ENCODE results near the gene TMEM82.

TMEM82 gene

DNA sequence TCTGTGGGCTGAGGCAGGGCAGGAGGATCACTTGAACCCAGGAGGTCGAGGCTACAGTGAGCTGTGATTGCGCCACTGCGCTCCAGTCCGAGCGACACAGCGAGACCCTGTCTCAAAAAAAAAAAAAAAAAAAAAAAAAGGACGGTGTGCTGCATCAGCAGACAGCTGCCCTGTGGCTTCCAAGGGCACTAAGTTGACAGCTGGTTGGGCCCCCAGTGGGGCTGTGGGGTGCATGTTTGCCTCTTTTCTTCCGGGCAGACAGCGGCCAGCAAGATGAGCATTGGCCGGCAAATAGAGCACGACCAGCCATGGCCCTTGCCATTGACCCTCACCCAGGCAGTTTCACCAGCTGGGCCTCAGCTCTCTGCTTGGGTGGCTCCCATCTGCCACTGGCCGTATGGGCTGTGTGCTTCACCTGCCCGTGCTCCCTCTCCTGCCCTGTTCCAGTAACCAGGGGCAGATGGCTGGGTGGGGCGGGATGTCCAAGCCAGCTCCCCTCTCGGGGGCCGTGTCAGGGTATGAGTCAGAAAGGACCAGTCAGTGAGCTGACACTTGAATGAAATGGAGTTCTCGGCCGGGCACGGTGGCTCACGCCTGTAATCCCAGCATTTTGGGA is 18.6 kb upstream of the TMEM82 start:
- Histone ChIP-seq H3K36me3 (ENCODE audit: insufficient read depth, low read depth, low read length) (peaks cover 60% of the 10 kb centered on the region), H3K4me1 (ENCODE audit: insufficient read depth, low read length) (no peaks in the 10 kb centered on the region), H3K9me3 (ENCODE audit: insufficient read depth, low read depth, low read length) (no peaks in the 10 kb centered on the region), H3K4me3 (ENCODE audit: low read length) (no peak overlapping the region), H3K9ac (ENCODE audit: low read depth, low read length) (no peak overlapping the region), H3K27ac (ENCODE audit: low read length) (no peak overlapping the region), H3K27me3 (ENCODE audit: insufficient read depth, low read length) (no peaks in the 10 kb centered on the region)

- Histone ChIP-seq H3K4me1 (ENCODE audit: insufficient read depth, low read length) (no peaks in the 10 kb centered on the region), H3K4me3 (ENCODE audit: low read length) (no peak overlapping the region), H3K27me3 (ENCODE audit: insufficient read depth, low read length) (no peaks in the 10 kb centered on the region), H3K9ac (ENCODE audit: low read depth, low read length) (no peak overlapping the region), H3K9me3 (ENCODE audit: insufficient read depth, low read depth, low read length) (no peaks in the 10 kb centered on the region), H3K36me3 (ENCODE audit: insufficient read depth, low read depth, low read length) (peaks cover 49% of the 10 kb centered on the region), H3K27ac (ENCODE audit: low read length) (no peak overlapping the region)
These were observed 17.1 kb upstream of the TMEM82 start for GRCh38 chr1:15724949-15725880.

GRCh38 chr1:15726508-15726907 is 15.8 kb upstream of the TMEM82 start:
- no peak overlapping the region for H3K27ac ChIP-seq (ENCODE audit: low read length)
- no peak overlapping the region for H3K4me3 ChIP-seq (ENCODE audit: low read length)
- no peaks in the 10 kb centered on the region for H3K4me1 ChIP-seq (ENCODE audit: insufficient read depth, low read length)
- H3K9me3 ChIP-seq (ENCODE audit: insufficient read depth, low read depth, low read length) = no peaks in the 10 kb centered on the region
- no peak overlapping the region for H3K9ac ChIP-seq (ENCODE audit: low read depth, low read length)
- H3K27me3 ChIP-seq (ENCODE audit: insufficient read depth, low read length) = no peaks in the 10 kb centered on the region
- peaks cover 50% of the 10 kb centered on the region for H3K36me3 ChIP-seq (ENCODE audit: insufficient read depth, low read depth, low read length)

DNA sequence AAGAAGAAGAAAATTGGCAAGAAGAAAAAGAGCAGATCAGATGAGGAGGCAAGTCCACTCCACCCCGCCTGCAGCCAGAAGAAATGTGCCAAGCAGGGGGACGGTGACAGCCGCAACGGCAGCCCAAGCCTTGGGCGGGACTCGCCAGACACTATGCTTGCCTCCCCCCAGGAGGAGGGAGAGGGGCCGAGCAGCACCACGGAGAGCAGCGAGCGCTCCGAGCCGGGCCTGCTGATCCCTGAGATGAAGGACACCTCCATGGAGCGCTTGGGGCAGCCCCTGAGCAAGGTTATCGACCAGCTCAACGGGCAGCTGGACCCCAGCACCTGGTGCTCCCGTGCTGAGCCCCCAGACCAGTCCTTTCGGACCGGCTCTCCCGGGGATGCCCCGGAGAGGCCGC is 15.3 kb upstream of the TMEM82 start:
- Histone ChIP-seq H3K9me3 (ENCODE audit: insufficient read depth, low read depth, low read length) (no peaks in the 10 kb centered on the region), H3K4me1 (ENCODE audit: insufficient read depth, low read length) (no peaks in the 10 kb centered on the region), H3K4me3 (ENCODE audit: low read length) (no peak overlapping the region), H3K9ac (ENCODE audit: low read depth, low read length) (no peak overlapping the region), H3K36me3 (ENCODE audit: insufficient read depth, low read depth, low read length) (peaks cover 49% of the 10 kb centered on the region), H3K27me3 (ENCODE audit: insufficient read depth, low read length) (no peaks in the 10 kb centered on the region), H3K27ac (ENCODE audit: low read length) (no peak overlapping the region)

DNA sequence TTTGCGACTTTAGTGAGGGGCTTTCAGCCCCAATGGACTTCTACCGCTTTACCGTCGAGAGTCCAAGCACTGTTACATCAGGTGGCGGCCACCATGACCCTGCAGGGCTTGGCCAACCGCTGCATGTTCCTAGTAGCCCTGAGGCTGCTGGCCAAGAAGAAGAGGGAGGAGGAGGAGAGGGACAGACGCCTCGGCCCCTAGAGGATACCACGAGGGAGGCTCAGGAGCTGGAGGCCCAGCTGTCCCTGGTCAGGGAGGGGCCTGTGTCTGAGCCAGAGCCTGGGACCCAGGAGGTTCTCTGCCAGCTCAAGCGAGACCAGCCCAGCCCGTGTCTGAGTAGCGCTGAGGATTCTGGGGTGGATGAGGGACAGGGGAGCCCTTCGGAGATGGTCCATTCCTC is 14.9 kb upstream of the TMEM82 start:
- no peaks in the 10 kb centered on the region for H3K4me1 ChIP-seq (ENCODE audit: insufficient read depth, low read length)
- no peak overlapping the region for H3K4me3 ChIP-seq (ENCODE audit: low read length)
- H3K9ac ChIP-seq (ENCODE audit: low read depth, low read length) = no peak overlapping the region
- no peaks in the 10 kb centered on the region for H3K9me3 ChIP-seq (ENCODE audit: insufficient read depth, low read depth, low read length)
- no peak overlapping the region for H3K27ac ChIP-seq (ENCODE audit: low read length)
- peaks cover 52% of the 10 kb centered on the region for H3K36me3 ChIP-seq (ENCODE audit: insufficient read depth, low read depth, low read length)
- H3K27me3 ChIP-seq (ENCODE audit: insufficient read depth, low read length) = no peaks in the 10 kb centered on the region

GRCh38 chr1:15727866-15728534 is 14.3 kb upstream of the TMEM82 start:
- H3K9ac ChIP-seq (ENCODE audit: low read depth, low read length) = no peak overlapping the region
- no peak overlapping the region for H3K4me3 ChIP-seq (ENCODE audit: low read length)
- peaks cover 52% of the 10 kb centered on the region for H3K36me3 ChIP-seq (ENCODE audit: insufficient read depth, low read depth, low read length)
- H3K4me1 ChIP-seq (ENCODE audit: insufficient read depth, low read length) = no peaks in the 10 kb centered on the region
- no peaks in the 10 kb centered on the region for H3K27me3 ChIP-seq (ENCODE audit: insufficient read depth, low read length)
- H3K27ac ChIP-seq (ENCODE audit: low read length) = no peak overlapping the region
- H3K9me3 ChIP-seq (ENCODE audit: insufficient read depth, low read depth, low read length) = no peaks in the 10 kb centered on the region

GRCh38 chr1:15728937-15729657 is 13.2 kb upstream of the TMEM82 start:
- no peak overlapping the region for H3K27ac ChIP-seq (ENCODE audit: low read length)
- H3K27me3 ChIP-seq (ENCODE audit: insufficient read depth, low read length) = no peaks in the 10 kb centered on the region
- no peak overlapping the region for H3K9ac ChIP-seq (ENCODE audit: low read depth, low read length)
- no peaks in the 10 kb centered on the region for H3K4me1 ChIP-seq (ENCODE audit: insufficient read depth, low read length)
- no peak overlapping the region for H3K4me3 ChIP-seq (ENCODE audit: low read length)
- no peaks in the 10 kb centered on the region for H3K9me3 ChIP-seq (ENCODE audit: insufficient read depth, low read depth, low read length)
- H3K36me3 ChIP-seq (ENCODE audit: insufficient read depth, low read depth, low read length) = peaks cover 60% of the 10 kb centered on the region

- Histone ChIP-seq H3K4me3 (ENCODE audit: low read length) (no peak overlapping the region), H3K27ac (ENCODE audit: low read length) (no peak overlapping the region), H3K4me1 (ENCODE audit: insufficient read depth, low read length) (no peaks in the 10 kb centered on the region), H3K9ac (ENCODE audit: low read depth, low read length) (no peak overlapping the region), H3K36me3 (ENCODE audit: insufficient read depth, low read depth, low read length) (peaks cover 62% of the 10 kb centered on the region), H3K9me3 (ENCODE audit: insufficient read depth, low read depth, low read length) (no peaks in the 10 kb centered on the region), H3K27me3 (ENCODE audit: insufficient read depth, low read length) (no peaks in the 10 kb centered on the region)
These were observed 11.9 kb upstream of the TMEM82 start for GRCh38 chr1:15730423-15730822.

DNA sequence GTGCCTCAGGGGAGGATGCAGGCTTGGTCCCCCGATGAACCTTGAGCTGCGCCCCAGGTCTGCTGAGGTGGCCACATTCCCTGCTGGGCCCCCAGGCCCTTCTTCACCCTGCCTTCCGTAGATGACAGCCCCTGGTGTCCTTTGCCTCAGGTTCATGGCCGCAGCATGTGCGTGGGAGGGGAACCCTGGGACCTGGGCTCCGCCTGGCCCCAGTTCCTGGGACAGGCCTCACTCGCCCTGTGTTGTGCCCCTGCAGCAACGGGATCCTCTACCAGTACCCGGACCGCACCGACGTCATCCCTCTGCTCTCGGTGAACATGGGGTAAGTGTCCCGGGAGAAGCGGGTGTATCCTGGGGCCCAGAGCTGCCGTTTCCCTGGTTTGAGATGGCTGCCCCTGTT is 11.4 kb upstream of the TMEM82 start:
- no peaks in the 10 kb centered on the region for H3K4me1 ChIP-seq (ENCODE audit: insufficient read depth, low read length)
- no peak overlapping the region for H3K9ac ChIP-seq (ENCODE audit: low read depth, low read length)
- peaks cover 56% of the 10 kb centered on the region for H3K36me3 ChIP-seq (ENCODE audit: insufficient read depth, low read depth, low read length)
- H3K27ac ChIP-seq (ENCODE audit: low read length) = no peak overlapping the region
- H3K27me3 ChIP-seq (ENCODE audit: insufficient read depth, low read length) = no peaks in the 10 kb centered on the region
- no peaks in the 10 kb centered on the region for H3K9me3 ChIP-seq (ENCODE audit: insufficient read depth, low read depth, low read length)
- H3K4me3 ChIP-seq (ENCODE audit: low read length) = no peak overlapping the region

- Histone ChIP-seq H3K4me1 (ENCODE audit: insufficient read depth, low read length) (no peaks in the 10 kb centered on the region), H3K27ac (ENCODE audit: low read length) (no peak overlapping the region), H3K4me3 (ENCODE audit: low read length) (no peak overlapping the region), H3K9ac (ENCODE audit: low read depth, low read length) (no peak overlapping the region), H3K36me3 (ENCODE audit: insufficient read depth, low read depth, low read length) (peaks cover 52% of the 10 kb centered on the region), H3K9me3 (ENCODE audit: insufficient read depth, low read depth, low read length) (no peaks in the 10 kb centered on the region), H3K27me3 (ENCODE audit: insufficient read depth, low read length) (no peaks in the 10 kb centered on the region)
These were observed 10.3 kb upstream of the TMEM82 start for GRCh38 chr1:15731735-15732685.

DNA sequence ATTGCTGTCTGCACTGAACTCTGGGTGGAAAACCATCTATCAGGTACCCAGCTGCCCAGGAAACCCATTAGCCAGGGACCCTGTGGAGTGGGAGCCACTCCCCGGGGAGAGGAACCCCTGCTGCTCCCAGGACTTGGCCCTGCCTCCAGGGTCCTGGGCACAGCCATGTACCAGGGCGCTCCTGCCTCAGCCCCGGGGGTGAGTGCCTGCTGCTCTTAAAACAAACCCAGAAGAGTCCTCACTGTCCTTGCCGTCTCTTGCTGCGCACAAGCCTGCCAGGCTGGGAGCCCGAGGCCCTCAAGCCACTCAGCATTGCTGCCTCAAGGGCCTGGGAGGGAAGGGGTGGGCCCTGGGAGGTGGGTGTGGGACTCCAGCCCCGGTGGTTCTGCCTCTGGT is 9.6 kb upstream of the TMEM82 start:
- H3K4me3 ChIP-seq (ENCODE audit: low read length) = no peak overlapping the region
- H3K9ac ChIP-seq (ENCODE audit: low read depth, low read length) = no peak overlapping the region
- no peaks in the 10 kb centered on the region for H3K27me3 ChIP-seq (ENCODE audit: insufficient read depth, low read length)
- H3K27ac ChIP-seq (ENCODE audit: low read length) = no peak overlapping the region
- no peaks in the 10 kb centered on the region for H3K9me3 ChIP-seq (ENCODE audit: insufficient read depth, low read depth, low read length)
- H3K4me1 ChIP-seq (ENCODE audit: insufficient read depth, low read length) = no peaks in the 10 kb centered on the region
- peaks cover 46% of the 10 kb centered on the region for H3K36me3 ChIP-seq (ENCODE audit: insufficient read depth, low read depth, low read length)

Data from iPS-20b (cell line).